ENCODE data around the gene SCEL.

The SCEL gene

GRCh38 chr13:77521595-77522367, 13.7 kb upstream of the SCEL start:
- DNase-seq (ENCODE audit: low spot score) = peak; percentile 55

GRCh38 chr13:77522444-77522843, 13.1 kb upstream of the SCEL start:
- no peak for DNase-seq (ENCODE audit: low spot score)

- DNase-seq (ENCODE audit: low spot score) = no peak
These were observed 12.1 kb upstream of the SCEL start for GRCh38 chr13:77523386-77523785.

GRCh38 chr13:77523834-77524728, 11.4 kb upstream of the SCEL start:
- no peak for DNase-seq (ENCODE audit: low spot score)

GRCh38 chr13:77528414-77528813, 7.1 kb upstream of the SCEL start:
- no peak for DNase-seq (ENCODE audit: low spot score)

GRCh38 chr13:77528834-77529500, 6.5 kb upstream of the SCEL start:
- no peak for DNase-seq (ENCODE audit: low spot score)

- no peak for DNase-seq (ENCODE audit: low spot score)
These were observed 6.0 kb upstream of the SCEL start for GRCh38 chr13:77529501-77529840.

GRCh38 chr13:77530875-77531274, 4.6 kb upstream of the SCEL start:
- no peak for DNase-seq (ENCODE audit: low spot score)

GRCh38 chr13:77532983-77533382, 2.5 kb upstream of the SCEL start:
- no peak for DNase-seq (ENCODE audit: low spot score)

GRCh38 chr13:77533875-77534788, 1.4 kb upstream of the SCEL start:
- DNase-seq (ENCODE audit: low spot score) = no peak

GRCh38 chr13:77536358-77536757, 852 bp downstream of the SCEL start:
- DNase-seq (ENCODE audit: low spot score) = no peak

- no peak for DNase-seq (ENCODE audit: low spot score)
These were observed 1.9 kb downstream of the SCEL start for GRCh38 chr13:77537289-77537919.

GRCh38 chr13:77543711-77544110, 8.2 kb downstream of the SCEL start:
- no peak for DNase-seq (ENCODE audit: low spot score)

- DNase-seq (ENCODE audit: low spot score) = peak; percentile 33
These were observed 8.8 kb downstream of the SCEL start for GRCh38 chr13:77544355-77544754.

GRCh38 chr13:77544758-77545338, 9.3 kb downstream of the SCEL start:
- no peak for DNase-seq (ENCODE audit: low spot score)

GRCh38 chr13:77545626-77546412, 10.3 kb downstream of the SCEL start:
- DNase-seq (ENCODE audit: low spot score) = no peak

- DNase-seq (ENCODE audit: low spot score) = no peak
These were observed 12.6 kb downstream of the SCEL start for GRCh38 chr13:77548095-77548494.

GRCh38 chr13:77548594-77548993, 13.1 kb downstream of the SCEL start:
- DNase-seq (ENCODE audit: low spot score) = no peak

- DNase-seq (ENCODE audit: low spot score) = peak; percentile 18
These were observed 18.6 kb downstream of the SCEL start for GRCh38 chr13:77554069-77554468.

GRCh38 chr13:77555246-77555645, 19.7 kb downstream of the SCEL start:
- no peak for DNase-seq (ENCODE audit: low spot score)

Measured in iPS-NIHi11 (cell line).